HEK293 (cell line): ENCODE measurements around the gene UBA7.

Source experiments
- CTCF ChIA-PET: fragments of 350-600 bp; formaldehyde crosslinking; extraction: SDS; loops from one replicate; lab custom pipeline; 2021; ENCODE audit warnings: antibody characterized with exemption; lab: Yijun Ruan, JAX
- POLR2A ChIA-PET: fragments of 300-600 bp; formaldehyde crosslinking; extraction: SDS; loops from one replicate; lab custom pipeline; 2020; ENCODE audit warnings: antibody characterized with exemption, inconsistent platforms; lab: Yijun Ruan, JAX
- H3K27ac ChIP-seq: fragments of 200-500 bp; sonication (Bioruptor generic); 2 replicates; pipeline ENCODE4 v1.5.1; 2014; ENCODE audit warnings: low read depth, low read length, control low read depth, inconsistent platforms; ENCODE audit errors: extremely low read depth
- H3K36me3 ChIP-seq, 2 experiments: fragments of 200-500 bp in 1 of 2; sonication (Bioruptor generic) in 1 of 2; 1 replicate in 1 of 2; 2 replicates in 1 of 2; pipeline ENCODE4 v1.5.1; 2014 to 2017; ENCODE audit warnings: inconsistent platforms in 2 of 2, low read length in 2 of 2; ENCODE audit not compliant: control insufficient read depth in 2 of 2, insufficient read depth in 1 of 2
- H3K4me1 ChIP-seq: fragments of 200-500 bp; sonication (Bioruptor generic); 2 replicates; pipeline ENCODE4 v1.5.1; 2014; ENCODE audit warnings: mild to moderate bottlenecking, low read length, inconsistent platforms; ENCODE audit not compliant: control insufficient read depth, insufficient read depth
- H3K4me3 ChIP-seq: 2 replicates; pipeline ENCODE4 v1.5.1; 2011; ENCODE audit warnings: low read depth, mild to moderate bottlenecking, control low read depth, low read length, moderate library complexity
- H3K9me3 ChIP-seq: fragments of 200-500 bp; sonication (Bioruptor generic); 2 replicates; pipeline ENCODE4 v1.5.1; 2014; ENCODE audit warnings: low read depth, low read length, inconsistent platforms; ENCODE audit not compliant: control insufficient read depth, insufficient read depth
- CTCF ChIP-seq: fragments of 450-650 bp; formaldehyde crosslinking; IDR thresholded peaks from 2 replicates; pipeline ENCODE4 v1.5.1; 2016; ENCODE audit warnings: missing biosample characterization, missing genetic modification characterization
- GLI4 ChIP-seq: fragments of 450-650 bp; formaldehyde crosslinking; IDR thresholded peaks from 2 replicates; pipeline ENCODE4 v1.5.1; 2016; ENCODE audit warnings: missing biosample characterization, missing genetic modification characterization
- GLIS2 ChIP-seq: fragments of 450-650 bp; formaldehyde crosslinking; IDR thresholded peaks from 2 replicates; pipeline ENCODE4 v1.5.1; 2016; ENCODE audit warnings: missing biosample characterization, missing genetic modification characterization
- KLF9 ChIP-seq: fragments of 450-650 bp; formaldehyde crosslinking; IDR thresholded peaks from 2 replicates; pipeline ENCODE4 v1.5.1; 2016; ENCODE audit warnings: missing biosample characterization, missing genetic modification characterization, low read depth
- OSR2 ChIP-seq: fragments of 450-650 bp; formaldehyde crosslinking; IDR thresholded peaks from 2 replicates; pipeline ENCODE4 v1.5.1; 2016; ENCODE audit warnings: missing biosample characterization, missing genetic modification characterization
- PBX3 ChIP-seq: sonication (generic); formaldehyde crosslinking; IDR thresholded peaks from 2 replicates; pipeline ENCODE4 v1.8.1; 2022; ENCODE audit warnings: mild to moderate bottlenecking, moderate library complexity, missing genetic modification reagents
- PRDM10 ChIP-seq: fragments of 450-650 bp; formaldehyde crosslinking; IDR thresholded peaks from 2 replicates; pipeline ENCODE4 v1.5.1; 2016; ENCODE audit warnings: missing biosample characterization, missing genetic modification characterization
- SP3 ChIP-seq: fragments of 450-650 bp; formaldehyde crosslinking; IDR thresholded peaks from 2 replicates; pipeline ENCODE4 v1.5.1; 2016; ENCODE audit warnings: missing biosample characterization, missing genetic modification characterization
- ZBTB20 ChIP-seq: fragments of 450-650 bp; formaldehyde crosslinking; IDR thresholded peaks from 2 replicates; pipeline ENCODE4 v1.5.1; 2016; ENCODE audit warnings: missing biosample characterization, missing genetic modification characterization
- ZBTB26 ChIP-seq: fragments of 450-650 bp; formaldehyde crosslinking; optimal IDR thresholded peaks from 2 replicates; pipeline ENCODE3; 2016; ENCODE audit warnings: missing biosample characterization, mild to moderate bottlenecking, missing genetic modification characterization
- ZBTB49 ChIP-seq: fragments of 450-650 bp; formaldehyde crosslinking; IDR thresholded peaks from 2 replicates; pipeline ENCODE4 v1.5.1; 2016; ENCODE audit warnings: missing biosample characterization, missing genetic modification characterization, low read depth
- ZNF16 ChIP-seq: fragments of 450-650 bp; formaldehyde crosslinking; IDR thresholded peaks from 2 replicates; pipeline ENCODE4 v1.5.1; 2016; ENCODE audit warnings: low read depth, missing biosample characterization, missing genetic modification characterization
- ZNF335 ChIP-seq: fragments of 450-650 bp; formaldehyde crosslinking; conservative IDR thresholded peaks from 2 replicates; pipeline ENCODE4 v1.5.1; 2016; ENCODE audit warnings: missing biosample characterization, missing genetic modification characterization
- ZNF398 ChIP-seq: fragments of 450-650 bp; formaldehyde crosslinking; IDR thresholded peaks from 2 replicates; pipeline ENCODE4 v1.5.1; 2017; ENCODE audit warnings: missing biosample characterization, missing genetic modification characterization
- ZNF433 ChIP-seq: fragments of 450-650 bp; formaldehyde crosslinking; IDR thresholded peaks from 2 replicates; pipeline ENCODE4 v1.5.1; 2016; ENCODE audit warnings: missing biosample characterization, missing genetic modification characterization, low read depth
- ZNF596 ChIP-seq: fragments of 450-650 bp; IDR thresholded peaks from 2 replicates; pipeline ENCODE4 v1.5.0; 2018; ENCODE audit warnings: missing biosample characterization, mild to moderate bottlenecking, missing genetic modification characterization, moderate library complexity
- ZNF600 ChIP-seq: fragments of 450-650 bp; formaldehyde crosslinking; IDR thresholded peaks from 2 replicates; pipeline ENCODE4 v1.5.1; 2016; ENCODE audit warnings: missing biosample characterization, missing genetic modification characterization
- ZNF692 ChIP-seq: fragments of 450-650 bp; formaldehyde crosslinking; IDR thresholded peaks from 2 replicates; pipeline ENCODE4 v1.5.1; 2016; ENCODE audit warnings: missing biosample characterization, missing genetic modification characterization
- ZSCAN18 ChIP-seq: fragments of 450-650 bp; formaldehyde crosslinking; IDR thresholded peaks from 2 replicates; pipeline ENCODE4 v1.5.1; 2016; ENCODE audit warnings: missing biosample characterization, missing genetic modification characterization
- ZXDB ChIP-seq: fragments of 450-650 bp; formaldehyde crosslinking; IDR thresholded peaks from 2 replicates; pipeline ENCODE4 v1.5.1; 2016; ENCODE audit warnings: missing biosample characterization, missing genetic modification characterization

Gene UBA7

GRCh38 chr3:49802719-49803464 lies 10.9 kb downstream of the UBA7 start, which contains the start of gene INKA1:
TSS of gene INKA1 (plus strand) at chr3:49803261. CDS start at chr3:49803393, 132 bp downstream.
- ChIA-PET CTCF (interaction anchor here (0.6 to 3.1 kb wide), 19 partner anchors 8 to 264 kb away, joined by 3 to 29 read pairs (median 3); partner anchors contain the start of gene IP6K1), POLR2A (interaction anchor here (0.7 to 1.9 kb wide), 6 partner anchors 17 to 106 kb away, joined by 3 to 6 read pairs (median 3); partner anchors contain the start of gene IP6K1)
- Histone ChIP-seq H3K4me1 (no peaks in the 10 kb centered on the region), H3K36me3 (no peaks in the 10 kb centered on the region), H3K27ac (no peak within 1 kb of the TSS), H3K4me3 (peak within 1 kb of the TSS; percentile 84), H3K9me3 (no peaks in the 10 kb centered on the region)
- TF ChIP-seq ZBTB26 (tag by site-specific recombination) (peak; percentile 67), GLIS2 (tag by site-specific recombination) (peak; percentile 31; the same call in 1 of the 2 replicates), ZNF433 (no peak), PRDM10 (tag by site-specific recombination) (0 out of 2 replicates have a peak, but pooled peaks have one; percentile 14), ZNF600 (0 out of 2 replicates have a peak, but pooled peaks have one; percentile 41), ZXDB (tag by site-specific recombination) (0 out of 2 replicates have a peak, but pooled peaks have one; percentile 19), ZNF335 (tag by site-specific recombination) (peak; percentile 95), OSR2 (tag by site-specific recombination) (no peak), ZNF398 (no peak; the same call in 1 of the 2 replicates), KLF9 (tag by site-specific recombination) (peak; percentile 62; the same call in 1 of the 2 replicates), ZNF16 (tag by site-specific recombination) (no peak), CTCF (tag by site-specific recombination) (peak; percentile 93), ZBTB20 (peak; percentile 73; the same call in 1 of the 2 replicates), ZSCAN18 (tag by site-specific recombination) (no peak), SP3 (tag by site-specific recombination) (peak; percentile 61), ZNF596 (tag by site-specific recombination) (no peak), ZBTB49 (tag by site-specific recombination) (no peak), GLI4 (tag by site-specific recombination) (no peak), PBX3 (CRISPR knock-in tag) (0 out of 2 replicates have a peak, but pooled peaks have one; percentile 29), ZNF692 (tag by site-specific recombination) (peak; percentile 40; the same call in 1 of the 2 replicates)
